GM21360 (cell line): ENCODE data around the gene ZNF276.
"Not testable (repeated sequence)": the region's sequence is repeated elsewhere in the genome, so short reads cannot be mapped to it uniquely, and the experiment has no call there.

ENCODE experiments used
- ATAC-seq: cut with Tn5 transposase; IDR thresholded peaks from one replicate; pipeline ENCODE4 v1.9.1; 2021; ENCODE audit warnings: mild to moderate bottlenecking, moderate library complexity; ENCODE audit not compliant: unreplicated experiment

ZNF276 gene

GRCh38 chr16:89695086-89695874 is 26.1 kb upstream of the ZNF276 start:
- no peak for ATAC-seq

- no peak for ATAC-seq
Observed at GRCh38 chr16:89695875-89696669, 25.3 kb upstream of the ZNF276 start.

- ATAC-seq: no peak
Observed at GRCh38 chr16:89696670-89697128, 24.6 kb upstream of the ZNF276 start.

- ATAC-seq: no peak
Observed at GRCh38 chr16:89697161-89697615, 24.1 kb upstream of the ZNF276 start.

GRCh38 chr16:89697616-89698331 is 23.6 kb upstream of the ZNF276 start:
- ATAC-seq: no peak

- ATAC-seq: not testable (repeated sequence)
Observed at GRCh38 chr16:89698717-89699116, 22.6 kb upstream of the ZNF276 start.

GRCh38 chr16:89699629-89700099 is 21.7 kb upstream of the ZNF276 start:
- not testable (repeated sequence) for ATAC-seq

GRCh38 chr16:89700100-89700648 is 21.2 kb upstream of the ZNF276 start:
- peak; percentile 47 for ATAC-seq

GRCh38 chr16:89700649-89701424 is 20.5 kb upstream of the ZNF276 start:
- peak; percentile 7 for ATAC-seq

- peak; percentile 55 for ATAC-seq
Observed at GRCh38 chr16:89701425-89702406, 19.6 kb upstream of the ZNF276 start, which contains the start of gene SPATA2L. Gene SPATA2L (minus strand): TSS chr16:89701705. CDS start chr16:89701232, 473 bp downstream.

GRCh38 chr16:89704281-89704680 is 17.1 kb upstream of the ZNF276 start:
- ATAC-seq: no peak

- no peak for ATAC-seq
Observed at GRCh38 chr16:89705006-89705405, 16.3 kb upstream of the ZNF276 start.

- no peak for ATAC-seq
Observed at GRCh38 chr16:89706518-89707260, 14.6 kb upstream of the ZNF276 start.

GRCh38 chr16:89707695-89708094 is 13.6 kb upstream of the ZNF276 start:
- ATAC-seq: no peak

- ATAC-seq: no peak
Observed at GRCh38 chr16:89708481-89708931, 12.8 kb upstream of the ZNF276 start.

- ATAC-seq: no peak
Observed at GRCh38 chr16:89709166-89709565, 12.2 kb upstream of the ZNF276 start.

- ATAC-seq: no peak
Observed at GRCh38 chr16:89709716-89710432, 11.5 kb upstream of the ZNF276 start.
